Measurements from ENCODE around the gene DNAH7. TPM values are rescaled to one million over a fixed set of nuclear protein-coding genes. Genes with fewer than 3 reads are reported as not detected.

The DNAH7 gene
- total and polyA plus RNA-seq, 12 donors = 0.10 to 0.74 (median 0.23) TPM; not detected in 2

- intact Hi-C loops (cut with DNase I) = no loop called here
- Histone ChIP-seq H3K27me3 (no peaks in the 10 kb centered on the region), H3K27ac (peak overlapping the region in 5 of 10 donors; percentile 54 to 76 (median 61)), H3K4me1 (peaks cover 0 to 27% (median 20%) of the 10 kb centered on the region in 9 donors), H3K4me3 (peak overlapping the region in 2 of 10 donors; percentile 18 to 21), H3K9me3 (no peaks in the 10 kb centered on the region), H3K36me3 (no peaks in the 10 kb centered on the region)
- no peak for ATAC-seq
- DNase-seq = no peak
- WGBS, 2 donors = 55 to 61% methylated on average over 5 of the region's 5 CpGs
- TF ChIP-seq CTCF (IDR thresholded peaks at IDR 0.05) = no peak
Observed at GRCh38 chr2:196112418-196113034, 43.9 kb upstream of the DNAH7 start.

GRCh38 chr2:196108604-196109003 is 40.0 kb upstream of the DNAH7 start:
- peaks cover 0 to 18% (median 16%) of the 10 kb centered on the region in 9 donors for H3K4me1 ChIP-seq
- intact Hi-C loops (cut with DNase I) = no loop called here
- no peaks in the 10 kb centered on the region for H3K9me3 ChIP-seq
- H3K36me3 ChIP-seq = no peaks in the 10 kb centered on the region
- no peak overlapping the region for H3K4me3 ChIP-seq
- no peak for DNase-seq
- WGBS, 2 donors = 37 to 48% methylated on average over 1 of the region's 1 CpG
- TF ChIP-seq CTCF (IDR thresholded peaks at IDR 0.05) = no peak
- no peak for ATAC-seq
- no peak overlapping the region for H3K27ac ChIP-seq
- no peaks in the 10 kb centered on the region for H3K27me3 ChIP-seq

GRCh38 chr2:196105951-196106350 is 37.3 kb upstream of the DNAH7 start:
- intact Hi-C loops (cut with DNase I) = no loop called here
- ATAC-seq (no peak), DNase-seq (no peak)
- H3K4me1 ChIP-seq = peaks cover 0 to 5% (median 0%) of the 10 kb centered on the region in 9 donors
- H3K36me3 ChIP-seq = no peaks in the 10 kb centered on the region
- 42 to 45% methylated on average over 5 of the region's 5 CpGs for WGBS, 2 donors
- H3K4me3 ChIP-seq = no peak overlapping the region
- no peaks in the 10 kb centered on the region for H3K27me3 ChIP-seq
- H3K9me3 ChIP-seq = no peaks in the 10 kb centered on the region
- H3K27ac ChIP-seq = no peak overlapping the region
- TF ChIP-seq CTCF (IDR thresholded peaks at IDR 0.05) = no peak

- no peak for ATAC-seq
Observed at GRCh38 chr2:196104066-196104465, 35.4 kb upstream of the DNAH7 start.

More at GRCh38 chr2:196104066-196104465, 35.4 kb upstream of the DNAH7 start:
- Histone ChIP-seq H3K4me3 (no peak overlapping the region), H3K27me3 (no peaks in the 10 kb centered on the region), H3K4me1 (peaks cover 0 to 7% (median 0%) of the 10 kb centered on the region in 9 donors), H3K36me3 (no peaks in the 10 kb centered on the region), H3K9me3 (no peaks in the 10 kb centered on the region), H3K27ac (no peak overlapping the region)
- no peak for TF ChIP-seq CTCF (IDR thresholded peaks at IDR 0.05)
- DNase-seq = no peak
- WGBS, 2 donors = 97 to 98% methylated on average over 4 of the region's 4 CpGs
- intact Hi-C loops (cut with DNase I) = no loop called here
